Activated naive CD8-positive, alpha-beta T cell treated with anti-CD3 and anti-CD28 coated beads, Interleukin-2, amount 50 U/mL, for 24 hours (primary cell): ENCODE data around the gene PRDM16.

Experiments used
- ATAC-seq: fragments of 150-1000 bp; cut with Tn5 transposase; one replicate; pipeline ENCODE4 v1.10.0; 2021
- DNase-seq: peaks from one replicate; pipeline ENCODE4 v3.0.0; 2021
- H3K27ac Mint-ChIP-seq: one replicate; pipeline ENCODE4 v1.8.0; 2021; ENCODE audit warnings: mild to moderate bottlenecking, mixed read lengths
- H3K27me3 Mint-ChIP-seq: one replicate; pipeline ENCODE4 v1.8.0; 2021; ENCODE audit warnings: mixed read lengths
- H3K36me3 Mint-ChIP-seq: one replicate; pipeline ENCODE4 v1.8.0; 2021; ENCODE audit warnings: low read depth, mixed read lengths
- H3K4me1 Mint-ChIP-seq: one replicate; pipeline ENCODE4 v1.8.0; 2021; ENCODE audit warnings: mixed read lengths
- H3K4me3 Mint-ChIP-seq: one replicate; pipeline ENCODE4 v1.8.0; 2021; ENCODE audit warnings: mild to moderate bottlenecking, moderate library complexity, mixed read lengths
- H3K9me3 Mint-ChIP-seq: one replicate; pipeline ENCODE4 v1.8.0; 2021; ENCODE audit warnings: mixed read lengths

The PRDM16 gene

GRCh38 chr1:3370856-3371703 lies 302.1 kb downstream of the PRDM16 start:
- peaks cover 24% of the 10 kb centered on the region for H3K4me1 Mint-ChIP-seq
- H3K27me3 Mint-ChIP-seq: peaks cover 11% of the 10 kb centered on the region
- H3K4me3 Mint-ChIP-seq: no peak overlapping the region
- no peaks in the 10 kb centered on the region for H3K36me3 Mint-ChIP-seq
- no peak overlapping the region for H3K27ac Mint-ChIP-seq
- no peak for DNase-seq
- H3K9me3 Mint-ChIP-seq: peaks cover 7% of the 10 kb centered on the region
- no peak for ATAC-seq

GRCh38 chr1:3372317-3372716 lies 303.3 kb downstream of the PRDM16 start:
- ATAC-seq: peak; percentile 83
- DNase-seq: peak; percentile 54
- H3K36me3 Mint-ChIP-seq: no peaks in the 10 kb centered on the region
- H3K9me3 Mint-ChIP-seq: peaks cover 7% of the 10 kb centered on the region
- H3K27me3 Mint-ChIP-seq: peaks cover 11% of the 10 kb centered on the region
- peak overlapping the region; percentile 16 for H3K4me3 Mint-ChIP-seq
- H3K4me1 Mint-ChIP-seq: peaks cover 24% of the 10 kb centered on the region
- H3K27ac Mint-ChIP-seq: no peak overlapping the region

GRCh38 chr1:3373175-3373574 lies 304.2 kb downstream of the PRDM16 start:
- Mint-ChIP-seq H3K4me3 (no peak overlapping the region), H3K27me3 (peaks cover 11% of the 10 kb centered on the region), H3K4me1 (peaks cover 24% of the 10 kb centered on the region), H3K36me3 (no peaks in the 10 kb centered on the region), H3K27ac (no peak overlapping the region), H3K9me3 (peaks cover 7% of the 10 kb centered on the region)
- ATAC-seq (no peak), DNase-seq (no peak)

GRCh38 chr1:3373700-3374405 lies 304.9 kb downstream of the PRDM16 start:
- Mint-ChIP-seq H3K27ac (no peak overlapping the region), H3K4me1 (peaks cover 24% of the 10 kb centered on the region), H3K4me3 (no peak overlapping the region), H3K27me3 (peaks cover 11% of the 10 kb centered on the region), H3K9me3 (peaks cover 7% of the 10 kb centered on the region), H3K36me3 (no peaks in the 10 kb centered on the region)
- DNase-seq (no peak), ATAC-seq (no peak)

GRCh38 chr1:3375245-3375644 lies 306.2 kb downstream of the PRDM16 start:
- ATAC-seq (no peak), DNase-seq (no peak)
- Mint-ChIP-seq H3K27me3 (peaks cover 11% of the 10 kb centered on the region), H3K27ac (no peak overlapping the region), H3K9me3 (peaks cover 7% of the 10 kb centered on the region), H3K36me3 (no peaks in the 10 kb centered on the region), H3K4me3 (no peak overlapping the region), H3K4me1 (peaks cover 24% of the 10 kb centered on the region)

GRCh38 chr1:3377166-3377565 lies 308.2 kb downstream of the PRDM16 start:
- ATAC-seq (no peak), DNase-seq (no peak)
- no peak overlapping the region for H3K4me3 Mint-ChIP-seq
- H3K4me1 Mint-ChIP-seq: peaks cover 18% of the 10 kb centered on the region
- peaks cover 9% of the 10 kb centered on the region for H3K27me3 Mint-ChIP-seq
- no peaks in the 10 kb centered on the region for H3K36me3 Mint-ChIP-seq
- no peaks in the 10 kb centered on the region for H3K9me3 Mint-ChIP-seq
- no peak overlapping the region for H3K27ac Mint-ChIP-seq

GRCh38 chr1:3377604-3378279 lies 308.7 kb downstream of the PRDM16 start:
- no peaks in the 10 kb centered on the region for H3K36me3 Mint-ChIP-seq
- no peak for DNase-seq
- peak; percentile 17 for ATAC-seq
- H3K9me3 Mint-ChIP-seq: no peaks in the 10 kb centered on the region
- no peak overlapping the region for H3K4me3 Mint-ChIP-seq
- H3K4me1 Mint-ChIP-seq: peaks cover 13% of the 10 kb centered on the region
- H3K27me3 Mint-ChIP-seq: peaks cover 9% of the 10 kb centered on the region
- H3K27ac Mint-ChIP-seq: no peak overlapping the region

GRCh38 chr1:3378411-3379208 lies 309.6 kb downstream of the PRDM16 start:
- H3K27me3 Mint-ChIP-seq: peaks cover 9% of the 10 kb centered on the region
- DNase-seq (no peak), ATAC-seq (no peak)
- H3K4me1 Mint-ChIP-seq: peaks cover 4% of the 10 kb centered on the region
- no peak overlapping the region for H3K4me3 Mint-ChIP-seq
- H3K27ac Mint-ChIP-seq: no peak overlapping the region
- H3K9me3 Mint-ChIP-seq: no peaks in the 10 kb centered on the region
- H3K36me3 Mint-ChIP-seq: no peaks in the 10 kb centered on the region

- no peak overlapping the region for H3K4me3 Mint-ChIP-seq
- DNase-seq (no peak), ATAC-seq (no peak)
- no peaks in the 10 kb centered on the region for H3K9me3 Mint-ChIP-seq
- no peaks in the 10 kb centered on the region for H3K36me3 Mint-ChIP-seq
- H3K27ac Mint-ChIP-seq: no peak overlapping the region
- peaks cover 9% of the 10 kb centered on the region for H3K27me3 Mint-ChIP-seq
- H3K4me1 Mint-ChIP-seq: no peaks in the 10 kb centered on the region
These were observed 310.9 kb downstream of the PRDM16 start for GRCh38 chr1:3379934-3380333.

GRCh38 chr1:3380469-3380868 lies 311.5 kb downstream of the PRDM16 start:
- ATAC-seq (no peak), DNase-seq (no peak)
- Mint-ChIP-seq H3K36me3 (no peaks in the 10 kb centered on the region), H3K4me1 (no peaks in the 10 kb centered on the region), H3K9me3 (no peaks in the 10 kb centered on the region), H3K27me3 (peaks cover 9% of the 10 kb centered on the region), H3K4me3 (no peak overlapping the region), H3K27ac (no peak overlapping the region)

- H3K36me3 Mint-ChIP-seq: no peaks in the 10 kb centered on the region
- no peaks in the 10 kb centered on the region for H3K4me1 Mint-ChIP-seq
- H3K9me3 Mint-ChIP-seq: no peaks in the 10 kb centered on the region
- no peak overlapping the region for H3K4me3 Mint-ChIP-seq
- DNase-seq (no peak), ATAC-seq (no peak)
- no peak overlapping the region for H3K27ac Mint-ChIP-seq
- H3K27me3 Mint-ChIP-seq: peaks cover 4% of the 10 kb centered on the region
These were observed 312.9 kb downstream of the PRDM16 start for GRCh38 chr1:3381901-3382300.

- Mint-ChIP-seq H3K4me1 (no peaks in the 10 kb centered on the region), H3K36me3 (no peaks in the 10 kb centered on the region), H3K27me3 (peaks cover 4% of the 10 kb centered on the region), H3K4me3 (no peak overlapping the region), H3K27ac (no peak overlapping the region), H3K9me3 (no peaks in the 10 kb centered on the region)
- no peak for ATAC-seq
- DNase-seq: no peak
These were observed 313.5 kb downstream of the PRDM16 start for GRCh38 chr1:3382326-3383057.

- H3K9me3 Mint-ChIP-seq: no peaks in the 10 kb centered on the region
- H3K36me3 Mint-ChIP-seq: no peaks in the 10 kb centered on the region
- no peak overlapping the region for H3K4me3 Mint-ChIP-seq
- no peaks in the 10 kb centered on the region for H3K4me1 Mint-ChIP-seq
- no peak overlapping the region for H3K27ac Mint-ChIP-seq
- DNase-seq (no peak), ATAC-seq (no peak)
- H3K27me3 Mint-ChIP-seq: peaks cover 7% of the 10 kb centered on the region
These were observed 314.7 kb downstream of the PRDM16 start for GRCh38 chr1:3383679-3384078.

- Mint-ChIP-seq H3K9me3 (no peaks in the 10 kb centered on the region), H3K4me1 (no peaks in the 10 kb centered on the region), H3K27me3 (peaks cover 7% of the 10 kb centered on the region), H3K4me3 (no peak overlapping the region), H3K36me3 (no peaks in the 10 kb centered on the region), H3K27ac (no peak overlapping the region)
- DNase-seq (no peak), ATAC-seq (no peak)
These were observed 315.4 kb downstream of the PRDM16 start for GRCh38 chr1:3384407-3384806.
